Endothelial cell (in vitro differentiated cells): Measurements from ENCODE around the gene ZNF763. TPM values are rescaled to one million over a fixed set of nuclear protein-coding genes. Genes with fewer than 3 reads are reported as not detected.

Experiments used
- DNase-seq: peaks from one replicate; pipeline ENCODE4 v3.0.0; 2021; ENCODE audit warnings: low spot score
- H3K27ac Mint-ChIP-seq: one replicate; pipeline ENCODE4 v1.8.0; 2021; ENCODE audit warnings: mixed read lengths, inconsistent platforms; ENCODE audit not compliant: unreplicated experiment
- H3K27me3 Mint-ChIP-seq: one replicate; pipeline ENCODE4 v1.8.0; 2021; ENCODE audit warnings: mild to moderate bottlenecking, moderate library complexity, mixed read lengths, inconsistent platforms; ENCODE audit not compliant: unreplicated experiment
- H3K36me3 Mint-ChIP-seq: one replicate; pipeline ENCODE4 v1.8.0; 2021; ENCODE audit warnings: mild to moderate bottlenecking, low read depth, mixed read lengths, inconsistent platforms; ENCODE audit not compliant: unreplicated experiment
- H3K4me1 Mint-ChIP-seq: one replicate; pipeline ENCODE4 v1.8.0; 2021; ENCODE audit warnings: mild to moderate bottlenecking, mixed read lengths, inconsistent platforms; ENCODE audit not compliant: unreplicated experiment
- H3K4me3 Mint-ChIP-seq: one replicate; pipeline ENCODE4 v1.8.0; 2021; ENCODE audit warnings: mild to moderate bottlenecking, mixed read lengths, inconsistent platforms; ENCODE audit not compliant: unreplicated experiment
- H3K9me3 Mint-ChIP-seq: one replicate; pipeline ENCODE4 v1.8.0; 2021; ENCODE audit warnings: mixed read lengths, inconsistent platforms; ENCODE audit not compliant: unreplicated experiment
- CTCF ChIP-seq: fragments of 200-600 bp; sonication (generic); IDR thresholded peaks from one replicate; pipeline ENCODE4 v1.5.0; 2021; ENCODE audit warnings: antibody characterized with exemption; ENCODE audit not compliant: unreplicated experiment
- total RNA-seq: library from RNA; stranded (reverse); fragmentation: NEBNext Ultra II Directional; extraction: Animal tissue kit (Norgen Biotek cat#: 25700); gene quantifications from one replicate; pipeline ENCODE4 v1.2.1, GENCODE V29; 2021; ENCODE audit not compliant: unreplicated experiment

The ZNF763 gene
- total RNA-seq, 1 donor from 2014 or later: not detected

- no peak for DNase-seq
- no peak for TF ChIP-seq CTCF
- peaks cover 3% of the 10 kb centered on the region for H3K36me3 Mint-ChIP-seq
- H3K27me3 Mint-ChIP-seq: peaks cover 2% of the 10 kb centered on the region
- H3K9me3 Mint-ChIP-seq: peaks cover 46% of the 10 kb centered on the region
- H3K4me1 Mint-ChIP-seq: no peaks in the 10 kb centered on the region
- H3K27ac Mint-ChIP-seq: no peak overlapping the region
- no peak overlapping the region for H3K4me3 Mint-ChIP-seq
These were observed 13.8 kb downstream of the ZNF763 start for GRCh38 chr19:11978492-11979100.

- no peak for DNase-seq
- TF ChIP-seq CTCF: no peak
- H3K27me3 Mint-ChIP-seq: peaks cover 2% of the 10 kb centered on the region
- peaks cover 46% of the 10 kb centered on the region for H3K9me3 Mint-ChIP-seq
- no peak overlapping the region for H3K27ac Mint-ChIP-seq
- no peaks in the 10 kb centered on the region for H3K4me1 Mint-ChIP-seq
- H3K4me3 Mint-ChIP-seq: no peak overlapping the region
- peaks cover 3% of the 10 kb centered on the region for H3K36me3 Mint-ChIP-seq
These were observed 14.7 kb downstream of the ZNF763 start for GRCh38 chr19:11979527-11979926.

GRCh38 chr19:11982526-11982925 lies 17.7 kb downstream of the ZNF763 start:
- Mint-ChIP-seq H3K9me3 (peaks cover 41% of the 10 kb centered on the region), H3K27me3 (peaks cover 1% of the 10 kb centered on the region), H3K4me3 (no peak overlapping the region), H3K36me3 (peaks cover 10% of the 10 kb centered on the region), H3K27ac (no peak overlapping the region), H3K4me1 (no peaks in the 10 kb centered on the region)
- no peak for DNase-seq
- TF ChIP-seq CTCF: no peak

DNA sequence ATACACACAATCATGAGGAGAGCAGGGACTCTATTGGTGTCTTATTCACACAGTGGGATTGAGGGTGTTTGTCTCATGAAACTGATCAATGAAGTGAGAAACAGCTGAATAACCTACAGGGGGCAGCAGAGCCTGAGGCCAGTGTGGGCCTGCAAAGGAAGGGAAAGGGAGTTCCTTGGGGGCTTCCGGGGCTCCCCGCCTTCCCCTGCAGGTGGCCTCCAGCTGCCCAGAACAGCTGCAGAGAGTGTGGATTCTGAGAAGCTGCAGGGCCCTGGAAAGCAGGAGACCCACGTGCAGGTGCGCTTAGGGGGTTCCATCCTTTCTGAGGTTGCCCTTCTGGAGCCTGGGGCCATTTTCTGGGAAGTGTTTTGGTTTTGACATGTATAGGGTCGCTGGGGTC lies 20.1 kb downstream of the ZNF763 start:
- peaks cover 1% of the 10 kb centered on the region for H3K27me3 Mint-ChIP-seq
- peaks cover 33% of the 10 kb centered on the region for H3K9me3 Mint-ChIP-seq
- H3K36me3 Mint-ChIP-seq: peaks cover 7% of the 10 kb centered on the region
- DNase-seq: no peak
- peak overlapping the region; percentile 15 for H3K4me3 Mint-ChIP-seq
- no peak for TF ChIP-seq CTCF
- H3K4me1 Mint-ChIP-seq: no peaks in the 10 kb centered on the region
- no peak overlapping the region for H3K27ac Mint-ChIP-seq

- no peak for DNase-seq
- Mint-ChIP-seq H3K4me3 (no peak overlapping the region), H3K27me3 (peaks cover 1% of the 10 kb centered on the region), H3K9me3 (peaks cover 27% of the 10 kb centered on the region), H3K4me1 (no peaks in the 10 kb centered on the region), H3K36me3 (peaks cover 7% of the 10 kb centered on the region), H3K27ac (no peak overlapping the region)
- TF ChIP-seq CTCF: no peak
These were observed 21.9 kb downstream of the ZNF763 start for GRCh38 chr19:11986754-11987153.
